Liver (tissue), 9 donors: ENCODE results near the gene GATC. TPM values are rescaled to one million over a fixed set of nuclear protein-coding genes. Genes with fewer than 3 reads are reported as not detected.

Experiments
- DNase-seq: peaks from one replicate; pipeline ENCODE4 v3.0.0-alpha.2; 2017; ENCODE audit warnings: low spot score
- H3K27ac ChIP-seq, 2 donors: one replicate each; pipeline ENCODE4 v1.7.0; 2013; ENCODE audit warnings: inconsistent platforms in 2 of 2, low read length in 2 of 2, control low read depth in 1 of 2, low read depth in 1 of 2, mild to moderate bottlenecking in 1 of 2
- H3K27me3 ChIP-seq, 4 donors: one replicate each; pipeline versions ENCODE4 v1.6.1 to v1.7.0; 2013; ENCODE audit warnings: low read length in 3 of 4, inconsistent platforms in 1 of 4, mild to moderate bottlenecking in 1 of 4, moderate library complexity in 1 of 4; ENCODE audit not compliant: control insufficient read depth in 4 of 4, insufficient read depth in 4 of 4
- H3K36me3 ChIP-seq, 4 donors: one replicate each; pipeline versions ENCODE4 v1.6.1 to v1.7.0; 2013; ENCODE audit warnings: low read length in 3 of 4, mild to moderate bottlenecking in 3 of 4, low read depth in 1 of 4, moderate library complexity in 1 of 4; ENCODE audit not compliant: control insufficient read depth in 4 of 4, insufficient read depth in 3 of 4
- H3K4me1 ChIP-seq, 4 donors: one replicate each; pipeline versions ENCODE4 v1.6.1 to v1.7.0; 2013; ENCODE audit warnings: low read length in 3 of 4, mild to moderate bottlenecking in 3 of 4, moderate library complexity in 1 of 4; ENCODE audit not compliant: control insufficient read depth in 4 of 4, insufficient read depth in 4 of 4
- H3K4me3 ChIP-seq, 3 donors: one replicate each; pipeline versions ENCODE4 v1.6.1 to v1.7.0; 2013; ENCODE audit warnings: low read length in 3 of 3, control low read depth in 1 of 3, low read depth in 1 of 3, mild to moderate bottlenecking in 1 of 3
- H3K9ac ChIP-seq, 2 donors: one replicate each; pipeline ENCODE4 v1.7.0; 2013; ENCODE audit warnings: low read length in 2 of 2, mild to moderate bottlenecking in 2 of 2, moderate library complexity in 2 of 2, control low read depth in 1 of 2, low read depth in 1 of 2
- H3K9me3 ChIP-seq, 4 donors: one replicate each; pipeline versions ENCODE4 v1.6.1 to v1.7.0; 2013; ENCODE audit warnings: low read length in 3 of 4; ENCODE audit not compliant: control insufficient read depth in 4 of 4
- EGR1 ChIP-seq, 2 donors: IDR thresholded peaks; 2 replicates each; pipeline ENCODE4 v1.6.1; 2016 to 2018; ENCODE audit warnings: antibody characterized with exemption in 2 of 2, low read depth in 2 of 2
- FOXA1 ChIP-seq: IDR thresholded peaks from 2 replicates; pipeline ENCODE4 v1.6.1; 2016; ENCODE audit warnings: antibody characterized with exemption
- FOXA2 ChIP-seq: IDR thresholded peaks from 2 replicates; pipeline ENCODE4 v1.6.1; 2016; ENCODE audit warnings: antibody characterized with exemption
- GABPA ChIP-seq, 2 donors: IDR thresholded peaks in 1 of 2; conservative IDR thresholded peaks in 1 of 2; 2 replicates each; pipeline ENCODE4 v1.6.1; 2016; ENCODE audit warnings: antibody characterized with exemption in 2 of 2, mild to moderate bottlenecking in 1 of 2, moderate library complexity in 1 of 2
- JUND ChIP-seq, 2 donors: IDR thresholded peaks; 2 replicates each; pipeline ENCODE4 v1.6.1; 2016; ENCODE audit warnings: antibody characterized with exemption in 2 of 2
- NR2F2 ChIP-seq: IDR thresholded peaks from 2 replicates; pipeline ENCODE4 v1.6.1; 2016; ENCODE audit warnings: antibody characterized with exemption
- RAD21 ChIP-seq, 2 donors: IDR thresholded peaks; 2 replicates each; pipeline ENCODE4 v1.6.1; 2016; ENCODE audit warnings: antibody characterized with exemption in 2 of 2, mild to moderate bottlenecking in 2 of 2
- RXRA ChIP-seq, 2 donors: IDR thresholded peaks; 2 replicates each; pipeline ENCODE4 v1.6.1; 2017 to 2018; ENCODE audit warnings: antibody characterized with exemption in 2 of 2, mild to moderate bottlenecking in 1 of 2
- SP1 ChIP-seq: IDR thresholded peaks from 2 replicates; pipeline ENCODE4 v1.6.1; 2018; ENCODE audit warnings: antibody characterized with exemption, mild to moderate bottlenecking
- YY1 ChIP-seq: IDR thresholded peaks from 2 replicates; pipeline ENCODE4 v1.6.1; 2016; ENCODE audit warnings: antibody characterized with exemption, mild to moderate bottlenecking
- WGBS: extraction: QIAGEN DNeasy Blood & Tissue Kit; methylation state at CpG from one replicate; pipeline ENCODE4 v1.1.7; 2013; 5-methylcytosine and 5-hydroxymethylcytosine counted together
- polyA plus RNA-seq, 2 donors: library from polyadenylated mRNA; stranded (reverse) in 1 of 2; unstranded in 1 of 2; fragments of 200-250 nt in 1 of 2; fragments of >200 nt in 1 of 2; fragmentation: Nextera tagmentation in 1 of 2; extraction: Ambion mirVana in 1 of 2; gene quantifications; one replicate each; pipeline versions ENCODE4 v1.2.1 to v1.2.3, GENCODE V29; 2013 to 2015
- total RNA-seq, 2 donors: library from RNA; depleted of rRNA; stranded (reverse); fragments of >200 nt; gene quantifications; one replicate each; pipeline ENCODE4 v1.2.3, GENCODE V29; 2014
- TF ChIP-seq, protein P1 (sequence below): IDR thresholded peaks from 2 replicates; pipeline ENCODE4 v1.6.1; 2016; ENCODE audit warnings: antibody characterized with exemption
- TF ChIP-seq, protein P2 (sequence below): IDR thresholded peaks from 2 replicates; pipeline ENCODE4 v1.6.1; 2016; ENCODE audit warnings: antibody characterized with exemption
- TF ChIP-seq, protein P3 (sequence below): fragments of 150-350 bp; IDR thresholded peaks from 2 replicates; pipeline ENCODE4 v1.5.1; 2017; ENCODE audit warnings: improper control_type of control experiment, low read depth, low read length; ENCODE audit not compliant: missing input control
- TF ChIP-seq, protein P4 (sequence below): IDR thresholded peaks from 2 replicates; pipeline ENCODE4 v1.6.1; 2016; ENCODE audit warnings: antibody characterized with exemption, mild to moderate bottlenecking
- donor health status: healthy.
- donor health status: healthy.
- donor health status: healthy.
- donor health status: healthy.
- donor health status: healthy.

Gene GATC
- total and polyA plus RNA-seq, 4 donors, result 8.9 to 15.5 (median 13.3) TPM

DNA sequence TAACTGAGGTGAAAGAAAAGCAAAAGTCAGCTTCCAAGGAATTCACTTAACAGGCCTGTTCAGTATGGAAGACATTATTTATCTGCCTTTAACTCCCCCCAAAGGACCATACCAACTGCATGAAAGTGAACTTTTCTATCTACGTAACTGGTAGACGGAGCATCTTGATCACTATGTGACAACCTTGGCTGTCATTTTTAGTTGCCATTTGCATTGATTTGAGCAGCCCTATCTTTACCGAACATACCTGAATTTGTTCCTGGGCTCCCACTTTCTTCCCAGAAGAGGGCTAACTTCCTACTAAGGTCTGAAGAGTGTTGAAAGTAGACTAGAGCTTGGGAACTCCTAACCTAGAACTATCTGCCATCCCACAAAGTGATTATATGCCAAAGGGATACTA lies 13.9 kb downstream of the GATC start:
- Histone ChIP-seq H3K27me3 (no peaks in the 10 kb centered on the region), H3K36me3 (peaks cover 12 to 80% (median 70%) of the 10 kb centered on the region in 4 donors), H3K9ac (no peak overlapping the region), H3K4me3 (no peak overlapping the region), H3K9me3 (no peaks in the 10 kb centered on the region), H3K4me1 (peaks cover 0 to 2% (median 0%) of the 10 kb centered on the region in 4 donors), H3K27ac (no peak overlapping the region)
- no peak for TF ChIP-seq NR2F2
- TF ChIP-seq RAD21 (IDR thresholded peaks at IDR 0.05), result no peak
- TF ChIP-seq FOXA1, result no peak
- no peak for DNase-seq
- WGBS, result 94% methylated on average over 3 of the region's 3 CpGs

DNA sequence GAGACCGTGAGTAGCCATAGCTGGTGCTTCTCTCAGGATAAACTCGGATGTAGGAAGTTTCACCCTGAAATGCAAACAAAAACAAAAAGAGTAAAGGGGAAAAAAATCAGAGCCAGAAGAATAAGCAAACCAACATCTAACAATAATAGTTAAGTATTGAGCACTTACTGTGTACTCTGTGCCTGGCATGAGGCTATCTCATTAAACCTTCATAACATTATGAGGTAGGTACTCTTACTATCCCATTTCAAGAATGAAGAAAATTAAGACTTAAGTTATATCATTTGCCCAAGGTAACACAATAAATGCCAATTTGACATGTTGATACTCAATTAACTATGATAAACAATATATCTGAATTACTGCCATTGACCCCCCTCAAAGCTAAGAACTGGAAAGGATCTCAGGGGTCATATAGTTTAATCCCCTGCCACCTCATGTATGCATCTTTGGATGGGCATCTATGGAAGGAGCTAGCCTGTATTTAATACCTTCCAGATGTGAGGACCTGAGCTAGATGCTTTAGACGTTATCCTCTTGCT lies 15.9 kb downstream of the GATC start:
- H3K4me1 ChIP-seq, result peaks cover 0 to 11% (median 2%) of the 10 kb centered on the region in 4 donors
- no peaks in the 10 kb centered on the region for H3K9me3 ChIP-seq
- DNase-seq, result no peak
- WGBS, result 86% methylated on average over 3 of the region's 3 CpGs
- no peaks in the 10 kb centered on the region for H3K27me3 ChIP-seq
- H3K36me3 ChIP-seq, result peaks cover 12 to 76% (median 64%) of the 10 kb centered on the region in 4 donors
- no peak overlapping the region for H3K27ac ChIP-seq
- H3K4me3 ChIP-seq, result no peak overlapping the region
- H3K9ac ChIP-seq, result no peak overlapping the region
- TF ChIP-seq, protein P1, sequence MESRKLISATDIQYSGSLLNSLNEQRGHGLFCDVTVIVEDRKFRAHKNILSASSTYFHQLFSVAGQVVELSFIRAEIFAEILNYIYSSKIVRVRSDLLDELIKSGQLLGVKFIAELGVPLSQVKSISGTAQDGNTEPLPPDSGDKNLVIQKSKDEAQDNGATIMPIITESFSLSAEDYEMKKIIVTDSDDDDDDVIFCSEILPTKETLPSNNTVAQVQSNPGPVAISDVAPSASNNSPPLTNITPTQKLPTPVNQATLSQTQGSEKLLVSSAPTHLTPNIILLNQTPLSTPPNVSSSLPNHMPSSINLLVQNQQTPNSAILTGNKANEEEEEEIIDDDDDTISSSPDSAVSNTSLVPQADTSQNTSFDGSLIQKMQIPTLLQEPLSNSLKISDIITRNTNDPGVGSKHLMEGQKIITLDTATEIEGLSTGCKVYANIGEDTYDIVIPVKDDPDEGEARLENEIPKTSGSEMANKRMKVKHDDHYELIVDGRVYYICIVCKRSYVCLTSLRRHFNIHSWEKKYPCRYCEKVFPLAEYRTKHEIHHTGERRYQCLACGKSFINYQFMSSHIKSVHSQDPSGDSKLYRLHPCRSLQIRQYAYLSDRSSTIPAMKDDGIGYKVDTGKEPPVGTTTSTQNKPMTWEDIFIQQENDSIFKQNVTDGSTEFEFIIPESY, result no peak
- TF ChIP-seq, protein P2, sequence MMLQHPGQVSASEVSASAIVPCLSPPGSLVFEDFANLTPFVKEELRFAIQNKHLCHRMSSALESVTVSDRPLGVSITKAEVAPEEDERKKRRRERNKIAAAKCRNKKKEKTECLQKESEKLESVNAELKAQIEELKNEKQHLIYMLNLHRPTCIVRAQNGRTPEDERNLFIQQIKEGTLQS, result no peak
- no peak for TF ChIP-seq FOXA1
- no peak for TF ChIP-seq YY1
- no peak for TF ChIP-seq JUND (IDR thresholded peaks at IDR 0.05)
- TF ChIP-seq NR2F2, result no peak
- no peak for TF ChIP-seq EGR1 (IDR thresholded peaks at IDR 0.05; ENCODE audit: low read depth in 2 of 2)
- no peak for TF ChIP-seq GABPA (IDR thresholded peaks at IDR 0.05 in 1 of 2, conservative IDR thresholded peaks at IDR 0.05 in 1 of 2)
- TF ChIP-seq RXRA (IDR thresholded peaks at IDR 0.05), result no peak
- TF ChIP-seq FOXA2, result no peak
- TF ChIP-seq, protein P3, sequence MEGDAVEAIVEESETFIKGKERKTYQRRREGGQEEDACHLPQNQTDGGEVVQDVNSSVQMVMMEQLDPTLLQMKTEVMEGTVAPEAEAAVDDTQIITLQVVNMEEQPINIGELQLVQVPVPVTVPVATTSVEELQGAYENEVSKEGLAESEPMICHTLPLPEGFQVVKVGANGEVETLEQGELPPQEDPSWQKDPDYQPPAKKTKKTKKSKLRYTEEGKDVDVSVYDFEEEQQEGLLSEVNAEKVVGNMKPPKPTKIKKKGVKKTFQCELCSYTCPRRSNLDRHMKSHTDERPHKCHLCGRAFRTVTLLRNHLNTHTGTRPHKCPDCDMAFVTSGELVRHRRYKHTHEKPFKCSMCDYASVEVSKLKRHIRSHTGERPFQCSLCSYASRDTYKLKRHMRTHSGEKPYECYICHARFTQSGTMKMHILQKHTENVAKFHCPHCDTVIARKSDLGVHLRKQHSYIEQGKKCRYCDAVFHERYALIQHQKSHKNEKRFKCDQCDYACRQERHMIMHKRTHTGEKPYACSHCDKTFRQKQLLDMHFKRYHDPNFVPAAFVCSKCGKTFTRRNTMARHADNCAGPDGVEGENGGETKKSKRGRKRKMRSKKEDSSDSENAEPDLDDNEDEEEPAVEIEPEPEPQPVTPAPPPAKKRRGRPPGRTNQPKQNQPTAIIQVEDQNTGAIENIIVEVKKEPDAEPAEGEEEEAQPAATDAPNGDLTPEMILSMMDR, result no peak
- no peak for TF ChIP-seq SP1
- TF ChIP-seq, protein P4, sequence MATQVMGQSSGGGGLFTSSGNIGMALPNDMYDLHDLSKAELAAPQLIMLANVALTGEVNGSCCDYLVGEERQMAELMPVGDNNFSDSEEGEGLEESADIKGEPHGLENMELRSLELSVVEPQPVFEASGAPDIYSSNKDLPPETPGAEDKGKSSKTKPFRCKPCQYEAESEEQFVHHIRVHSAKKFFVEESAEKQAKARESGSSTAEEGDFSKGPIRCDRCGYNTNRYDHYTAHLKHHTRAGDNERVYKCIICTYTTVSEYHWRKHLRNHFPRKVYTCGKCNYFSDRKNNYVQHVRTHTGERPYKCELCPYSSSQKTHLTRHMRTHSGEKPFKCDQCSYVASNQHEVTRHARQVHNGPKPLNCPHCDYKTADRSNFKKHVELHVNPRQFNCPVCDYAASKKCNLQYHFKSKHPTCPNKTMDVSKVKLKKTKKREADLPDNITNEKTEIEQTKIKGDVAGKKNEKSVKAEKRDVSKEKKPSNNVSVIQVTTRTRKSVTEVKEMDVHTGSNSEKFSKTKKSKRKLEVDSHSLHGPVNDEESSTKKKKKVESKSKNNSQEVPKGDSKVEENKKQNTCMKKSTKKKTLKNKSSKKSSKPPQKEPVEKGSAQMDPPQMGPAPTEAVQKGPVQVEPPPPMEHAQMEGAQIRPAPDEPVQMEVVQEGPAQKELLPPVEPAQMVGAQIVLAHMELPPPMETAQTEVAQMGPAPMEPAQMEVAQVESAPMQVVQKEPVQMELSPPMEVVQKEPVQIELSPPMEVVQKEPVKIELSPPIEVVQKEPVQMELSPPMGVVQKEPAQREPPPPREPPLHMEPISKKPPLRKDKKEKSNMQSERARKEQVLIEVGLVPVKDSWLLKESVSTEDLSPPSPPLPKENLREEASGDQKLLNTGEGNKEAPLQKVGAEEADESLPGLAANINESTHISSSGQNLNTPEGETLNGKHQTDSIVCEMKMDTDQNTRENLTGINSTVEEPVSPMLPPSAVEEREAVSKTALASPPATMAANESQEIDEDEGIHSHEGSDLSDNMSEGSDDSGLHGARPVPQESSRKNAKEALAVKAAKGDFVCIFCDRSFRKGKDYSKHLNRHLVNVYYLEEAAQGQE, result no peak
